Chondrocyte (in vitro differentiated cells): Measurements from ENCODE around the gene CDK5. TPM values are rescaled to one million over a fixed set of nuclear protein-coding genes. Genes with fewer than 3 reads are reported as not detected.

Source experiments
- DNase-seq: peaks from one replicate; pipeline ENCODE4 v3.0.0; 2021; ENCODE audit warnings: mixed read lengths, low spot score
- H3K27ac Mint-ChIP-seq: one replicate; pipeline ENCODE4 v1.8.0; 2021; ENCODE audit warnings: mild to moderate bottlenecking, moderate library complexity, mixed read lengths; ENCODE audit not compliant: unreplicated experiment
- H3K27me3 Mint-ChIP-seq: 2 replicates; pipeline ENCODE4 v1.8.0; 2021; ENCODE audit warnings: low read depth, mixed read lengths
- H3K36me3 Mint-ChIP-seq: 2 replicates; pipeline ENCODE4 v1.8.0; 2021; ENCODE audit warnings: low read depth, mixed read lengths
- H3K4me1 Mint-ChIP-seq: 2 replicates; pipeline ENCODE4 v1.8.0; 2021; ENCODE audit warnings: low read depth, mild to moderate bottlenecking, mixed read lengths
- H3K4me3 Mint-ChIP-seq: one replicate; pipeline ENCODE4 v1.8.0; 2021; ENCODE audit warnings: mild to moderate bottlenecking, moderate library complexity, mixed read lengths; ENCODE audit not compliant: unreplicated experiment
- H3K9me3 Mint-ChIP-seq: 2 replicates; pipeline ENCODE4 v1.8.0; 2021; ENCODE audit warnings: low read depth, mixed read lengths
- long read RNA-seq: library from polyadenylated mRNA; stranded (forward); transcript quantifications from one replicate; pipeline ENCODE4 v2.0.0, GENCODE V29; 2021
- total RNA-seq: library from RNA; stranded (reverse); gene quantifications from 3 replicates; pipeline ENCODE4 v1.2.1, GENCODE V29; 2021
- TF ChIP-seq, protein P1 (sequence below): fragments of 200-600 bp; sonication (generic); IDR thresholded peaks from 2 replicates; pipeline ENCODE4 v1.5.0; 2021; ENCODE audit warnings: antibody characterized with exemption, mild to moderate bottlenecking, moderate library complexity

CDK5 gene
- 23.9 to 25.4 TPM (median 24.0 TPM) in 3 replicates for total RNA-seq
- long read RNA-seq, transcript CDK5-204 (12 exons, 1,758 nt): major isoform, 23 of 26 reads
- long read RNA-seq, partial matches to known transcripts: 0 of 26 reads
- long read RNA-seq, other reads (novel, unspliced or antisense): 3 of 26 reads

DNA sequence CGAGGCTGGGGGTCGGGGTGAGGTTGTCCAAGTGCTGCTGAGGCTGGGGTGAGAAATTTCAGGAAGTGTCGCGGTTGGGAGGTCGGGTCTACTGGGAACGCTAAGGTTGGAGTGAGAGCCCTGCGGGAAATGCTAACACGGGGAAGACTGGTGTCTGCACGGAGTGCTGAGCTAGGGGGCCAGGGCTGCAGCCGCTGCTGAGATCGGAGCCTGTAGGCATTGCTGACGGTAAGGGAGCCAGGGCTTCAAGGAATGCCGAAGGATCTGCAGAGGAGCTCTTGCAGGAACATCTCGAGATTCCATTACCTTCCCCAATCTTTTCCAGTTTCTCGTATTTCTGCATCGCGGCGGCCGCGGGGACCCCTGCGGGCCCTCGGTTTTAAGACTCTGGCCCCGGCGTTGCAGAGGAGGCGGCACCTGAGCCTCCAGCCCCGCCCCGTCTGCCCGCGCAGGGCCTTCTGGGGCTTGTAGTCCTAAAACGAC lies at the start of gene CDK5:
Gene CDK5, minus strand, starts transcription at position 392 of the 483 bp plus-strand sequence. Its CDS starts 49 bp downstream, at position 343.
- Mint-ChIP-seq H3K36me3 (peaks cover 2% of the 10 kb centered on the region), H3K27ac (peak within 1 kb of the TSS; percentile 97), H3K9me3 (no peaks in the 10 kb centered on the region), H3K4me3 (peak within 1 kb of the TSS; percentile 96), H3K4me1 (peaks cover 43% of the 10 kb centered on the region), H3K27me3 (no peaks in the 10 kb centered on the region)
- TF ChIP-seq, protein P1, sequence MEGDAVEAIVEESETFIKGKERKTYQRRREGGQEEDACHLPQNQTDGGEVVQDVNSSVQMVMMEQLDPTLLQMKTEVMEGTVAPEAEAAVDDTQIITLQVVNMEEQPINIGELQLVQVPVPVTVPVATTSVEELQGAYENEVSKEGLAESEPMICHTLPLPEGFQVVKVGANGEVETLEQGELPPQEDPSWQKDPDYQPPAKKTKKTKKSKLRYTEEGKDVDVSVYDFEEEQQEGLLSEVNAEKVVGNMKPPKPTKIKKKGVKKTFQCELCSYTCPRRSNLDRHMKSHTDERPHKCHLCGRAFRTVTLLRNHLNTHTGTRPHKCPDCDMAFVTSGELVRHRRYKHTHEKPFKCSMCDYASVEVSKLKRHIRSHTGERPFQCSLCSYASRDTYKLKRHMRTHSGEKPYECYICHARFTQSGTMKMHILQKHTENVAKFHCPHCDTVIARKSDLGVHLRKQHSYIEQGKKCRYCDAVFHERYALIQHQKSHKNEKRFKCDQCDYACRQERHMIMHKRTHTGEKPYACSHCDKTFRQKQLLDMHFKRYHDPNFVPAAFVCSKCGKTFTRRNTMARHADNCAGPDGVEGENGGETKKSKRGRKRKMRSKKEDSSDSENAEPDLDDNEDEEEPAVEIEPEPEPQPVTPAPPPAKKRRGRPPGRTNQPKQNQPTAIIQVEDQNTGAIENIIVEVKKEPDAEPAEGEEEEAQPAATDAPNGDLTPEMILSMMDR: no peak
- no peak for DNase-seq

GRCh38 chr7:151104411-151105235 lies 46.9 kb upstream of the CDK5 start:
- Mint-ChIP-seq H3K27ac (peak overlapping the region; percentile 89), H3K27me3 (no peaks in the 10 kb centered on the region), H3K4me3 (peak overlapping the region; percentile 33), H3K36me3 (no peaks in the 10 kb centered on the region), H3K4me1 (peaks cover 27% of the 10 kb centered on the region), H3K9me3 (no peaks in the 10 kb centered on the region)
- DNase-seq: no peak
- TF ChIP-seq, protein P1: no peak

DNA sequence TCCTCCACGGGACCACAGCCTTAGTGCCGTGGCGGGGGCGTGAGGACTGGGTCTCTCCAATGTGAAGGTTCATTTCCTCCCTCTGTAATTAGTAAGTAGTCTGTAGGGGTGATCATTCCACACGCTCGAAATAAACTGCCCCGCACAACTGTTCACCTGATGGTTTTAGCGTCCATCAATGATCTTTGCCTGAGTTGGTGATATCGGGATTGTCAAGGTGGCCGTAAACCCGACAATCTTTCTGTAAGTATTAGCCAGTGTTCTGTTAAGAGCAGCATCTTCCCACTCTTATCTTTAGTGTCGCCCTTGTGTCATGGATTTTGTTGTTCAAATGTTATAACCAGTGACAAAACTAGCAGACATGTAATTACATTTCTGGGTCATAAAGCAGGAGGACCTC lies 46.3 kb upstream of the CDK5 start:
- H3K36me3 Mint-ChIP-seq: no peaks in the 10 kb centered on the region
- peaks cover 24% of the 10 kb centered on the region for H3K4me1 Mint-ChIP-seq
- H3K9me3 Mint-ChIP-seq: no peaks in the 10 kb centered on the region
- no peaks in the 10 kb centered on the region for H3K27me3 Mint-ChIP-seq
- TF ChIP-seq, protein P1: no peak
- DNase-seq: no peak
- no peak overlapping the region for H3K27ac Mint-ChIP-seq
- no peak overlapping the region for H3K4me3 Mint-ChIP-seq

- Mint-ChIP-seq H3K4me1 (peaks cover 24% of the 10 kb centered on the region), H3K36me3 (no peaks in the 10 kb centered on the region), H3K27ac (no peak overlapping the region), H3K9me3 (no peaks in the 10 kb centered on the region), H3K27me3 (no peaks in the 10 kb centered on the region), H3K4me3 (no peak overlapping the region)
- DNase-seq: no peak
- TF ChIP-seq, protein P1: no peak
These were observed 45.3 kb upstream of the CDK5 start for GRCh38 chr7:151102991-151103390.

DNA sequence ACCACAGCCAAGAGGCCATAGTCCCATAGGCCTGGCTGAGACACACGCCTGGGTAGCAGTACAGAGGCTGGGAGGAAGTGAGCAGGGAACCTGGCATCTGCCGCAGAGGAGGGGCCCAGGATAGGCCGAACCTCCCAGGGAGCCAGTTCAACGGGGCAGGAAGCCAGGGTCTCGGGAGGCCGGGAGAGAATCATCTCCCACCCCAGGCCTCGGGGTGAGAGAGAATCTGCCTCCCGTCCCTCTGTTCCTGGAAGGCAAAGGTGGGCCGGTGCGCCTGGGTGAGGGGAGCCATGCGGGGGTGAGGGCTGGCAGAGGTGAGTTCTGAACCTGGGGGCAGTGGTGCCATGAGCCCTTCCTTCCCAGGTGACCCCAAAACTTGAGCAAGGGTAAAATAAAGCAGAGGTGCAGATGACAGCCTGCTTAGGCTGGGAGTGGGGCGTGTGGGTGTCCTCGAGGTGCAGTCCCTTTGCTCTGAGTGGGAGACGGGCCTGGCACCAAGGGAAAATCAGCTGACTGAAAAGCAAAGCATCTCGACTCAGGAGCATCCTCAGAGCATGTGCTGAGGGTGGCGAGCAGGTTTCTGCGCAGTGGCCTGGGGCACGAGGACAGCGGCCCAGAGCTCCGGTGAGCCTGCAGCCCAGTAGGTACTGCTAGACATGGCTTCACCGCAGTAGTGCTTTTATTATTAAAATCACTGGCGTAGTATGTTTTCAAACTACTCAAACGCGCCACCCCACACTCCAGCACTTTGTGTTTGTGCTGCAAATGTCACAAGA lies 44.1 kb upstream of the CDK5 start:
- H3K9me3 Mint-ChIP-seq: no peaks in the 10 kb centered on the region
- DNase-seq: no peak

More for the DNA sequence above, 44.1 kb upstream of the CDK5 start:
- no peak overlapping the region for H3K27ac Mint-ChIP-seq
- TF ChIP-seq, protein P1: no peak
- peaks cover 24% of the 10 kb centered on the region for H3K4me1 Mint-ChIP-seq
- no peak overlapping the region for H3K4me3 Mint-ChIP-seq
- no peaks in the 10 kb centered on the region for H3K27me3 Mint-ChIP-seq
- H3K36me3 Mint-ChIP-seq: no peaks in the 10 kb centered on the region
